Erythroblast (primary cell): Measurements from ENCODE around the gene MRPL53.

ENCODE experiments used
- DNase-seq, 2 experiments: peaks; one replicate each; lab custom pipeline; 2025; lab: John Stamatoyannopoulos, UW
- GATA1 ChIP-seq: IDR thresholded peaks from 2 replicates; pipeline ENCODE4 v1.6.1; 2011; ENCODE audit warnings: low read depth, mild to moderate bottlenecking, control low read depth, low read length, moderate library complexity
- POLR2A ChIP-seq: IDR thresholded peaks from 2 replicates; pipeline ENCODE4 v1.6.1; 2011; ENCODE audit warnings: mild to moderate bottlenecking, low read length

Gene MRPL53

GRCh38 chr2:74472086-74472944 is at the start of gene MRPL53:
TSS of gene MRPL53 (minus strand) at chr2:74472680. CDS start at chr2:74472660, 20 bp downstream.
- TF ChIP-seq GATA1, result no peak
- peak; percentile 99 for TF ChIP-seq POLR2A
- peak; percentile 96 for DNase-seq

- no peak for TF ChIP-seq POLR2A
- no peak for TF ChIP-seq GATA1
- no peak for DNase-seq
These were observed 44.2 kb upstream of the MRPL53 start for GRCh38 chr2:74516650-74517049.

GRCh38 chr2:74515981-74516633 is 43.6 kb upstream of the MRPL53 start:
- DNase-seq, result peak; percentile 85 to 86
- TF ChIP-seq GATA1, result no peak
- TF ChIP-seq POLR2A, result no peak

DNA sequence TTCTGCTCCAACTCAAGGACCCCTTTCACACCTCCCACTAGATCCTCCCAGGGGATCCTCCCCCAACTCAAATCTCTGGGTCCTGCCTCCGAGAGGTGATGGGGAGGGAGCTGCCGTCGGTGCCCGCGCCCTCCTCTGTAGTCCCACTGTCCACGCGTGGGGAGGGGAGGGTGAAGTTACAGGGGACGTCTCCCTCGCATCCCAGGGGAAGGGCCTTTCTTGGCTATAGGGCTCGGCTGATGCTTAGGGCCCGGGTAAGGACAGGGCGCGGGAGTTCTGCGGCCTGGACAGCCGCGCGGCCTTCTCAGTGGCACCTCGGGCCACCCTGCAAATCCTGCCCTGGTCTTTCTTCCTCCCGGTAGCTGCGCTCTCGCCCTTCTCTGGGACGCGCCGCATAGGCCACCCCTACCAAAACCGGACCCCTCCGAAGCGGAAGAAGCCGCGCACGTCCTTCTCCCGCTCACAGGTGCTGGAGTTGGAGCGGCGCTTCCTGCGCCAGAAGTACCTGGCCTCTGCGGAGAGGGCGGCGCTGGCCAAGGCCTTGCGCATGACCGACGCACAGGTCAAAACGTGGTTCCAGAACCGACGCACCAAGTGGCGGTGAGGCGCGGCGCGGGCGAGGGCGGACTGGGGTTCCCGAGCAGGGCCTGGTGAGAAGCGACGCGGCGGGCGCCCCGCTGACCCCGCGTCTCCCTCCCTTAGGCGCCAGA is 42.9 kb upstream of the MRPL53 start:
- peak in 1 of 2 experiments; percentile 62 for DNase-seq
- TF ChIP-seq POLR2A, result no peak
- TF ChIP-seq GATA1, result no peak

GRCh38 chr2:74514368-74515270 is 42.1 kb upstream of the MRPL53 start, which contains the start of gene TLX2:
TSS of gene TLX2 (plus strand) at chr2:74514450. CDS start at chr2:74514807, 357 bp downstream.
- DNase-seq, result no peak
- no peak for TF ChIP-seq GATA1

- DNase-seq, result peak in 1 of 2 experiments; percentile 63
- no peak for TF ChIP-seq POLR2A
- no peak for TF ChIP-seq GATA1
These were observed 41.3 kb upstream of the MRPL53 start for GRCh38 chr2:74513605-74514367.

GRCh38 chr2:74512744-74513604 is 40.5 kb upstream of the MRPL53 start:
- TF ChIP-seq GATA1, result no peak
- no peak for DNase-seq

DNA sequence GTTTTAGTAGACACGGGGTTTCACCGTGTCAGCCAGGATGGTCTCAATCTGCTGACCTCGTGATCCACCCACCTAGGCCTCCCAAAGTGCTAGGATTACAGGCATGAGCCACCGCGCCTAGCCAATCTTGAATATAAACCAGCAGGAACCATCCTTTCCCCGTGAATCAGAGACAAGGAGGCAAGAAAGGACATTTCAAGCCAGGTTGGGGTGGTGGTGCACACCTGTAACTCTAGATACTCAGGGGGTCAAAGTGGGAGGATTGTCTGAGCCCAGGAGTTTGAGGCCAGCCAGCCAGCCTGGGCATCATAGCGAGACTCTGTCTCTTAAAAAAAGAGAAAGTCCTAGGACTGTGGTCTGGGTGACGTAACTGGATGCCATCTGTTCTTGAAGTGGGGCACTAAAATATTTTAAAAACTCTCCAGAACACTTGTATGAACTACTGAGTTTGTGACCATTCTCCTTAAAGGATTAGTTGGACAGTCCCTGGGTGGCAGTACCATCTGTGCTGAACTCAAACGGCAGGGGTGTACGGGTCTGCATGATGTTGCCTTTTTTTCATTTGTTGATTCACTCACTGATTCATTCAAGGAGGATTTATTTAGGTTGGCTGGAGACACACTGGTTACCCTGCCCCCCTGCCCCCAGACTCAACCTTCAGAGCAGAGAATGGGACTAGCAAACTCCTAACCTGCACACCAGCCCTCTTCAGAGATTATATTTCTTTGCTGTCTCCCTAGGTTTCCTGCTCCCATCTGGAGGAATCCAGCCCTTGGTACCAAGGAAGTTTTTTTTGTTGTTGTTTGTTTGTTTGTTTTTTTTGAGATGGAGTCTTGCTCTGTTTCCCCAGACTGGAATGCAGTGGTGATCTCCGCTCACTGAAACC is 38.9 kb upstream of the MRPL53 start:
- TF ChIP-seq GATA1 (no peak), POLR2A (no peak)
- no peak for DNase-seq

GRCh38 chr2:74510272-74510671 is 37.8 kb upstream of the MRPL53 start:
- TF ChIP-seq GATA1 (no peak), POLR2A (no peak)

GRCh38 chr2:74507926-74508520 is 35.5 kb upstream of the MRPL53 start:
- DNase-seq, result peak; percentile 52 to 70
- TF ChIP-seq GATA1 (no peak), POLR2A (no peak)

More at GRCh38 chr2:74510272-74510671, 37.8 kb upstream of the MRPL53 start:
- DNase-seq, result no peak
